GM20000 (cell line): ENCODE measurements around the gene CCDC28A.
A peak's percentile ranks its signal among the peaks of the same experiment; 100 is the strongest.

Source experiments
- DNase-seq: peaks from one replicate; pipeline ENCODE4 v3.0.0; 2012; ENCODE audit warnings: low spot score
- TF ChIP-seq, protein P1 (sequence below): IDR thresholded peaks from 2 replicates; pipeline ENCODE4 v1.5.1; 2012; ENCODE audit warnings: mild to moderate bottlenecking, control low read depth; ENCODE audit errors: extremely low read depth, missing control alignments

CCDC28A gene

DNA sequence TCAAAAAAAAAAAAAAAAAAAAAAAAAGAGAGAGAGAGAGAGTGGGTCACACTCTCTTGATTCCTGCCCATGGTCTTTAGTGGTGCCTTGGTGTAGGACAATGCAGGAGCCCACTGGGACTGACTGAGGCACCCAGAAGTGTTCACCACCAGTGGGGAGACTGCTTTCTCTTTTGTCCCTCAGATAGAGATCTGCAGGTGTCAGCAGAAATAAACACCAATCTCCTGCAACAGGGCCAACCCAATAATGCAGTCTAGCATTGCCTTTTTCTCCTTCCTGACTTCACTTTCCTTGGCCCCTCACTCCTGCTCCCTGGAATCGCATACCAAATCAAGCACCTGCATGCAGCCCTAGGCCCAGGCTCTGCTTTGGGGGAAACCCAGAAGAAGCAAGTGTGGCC is 39.0 kb upstream of the CCDC28A start:
- TF ChIP-seq, protein P1, sequence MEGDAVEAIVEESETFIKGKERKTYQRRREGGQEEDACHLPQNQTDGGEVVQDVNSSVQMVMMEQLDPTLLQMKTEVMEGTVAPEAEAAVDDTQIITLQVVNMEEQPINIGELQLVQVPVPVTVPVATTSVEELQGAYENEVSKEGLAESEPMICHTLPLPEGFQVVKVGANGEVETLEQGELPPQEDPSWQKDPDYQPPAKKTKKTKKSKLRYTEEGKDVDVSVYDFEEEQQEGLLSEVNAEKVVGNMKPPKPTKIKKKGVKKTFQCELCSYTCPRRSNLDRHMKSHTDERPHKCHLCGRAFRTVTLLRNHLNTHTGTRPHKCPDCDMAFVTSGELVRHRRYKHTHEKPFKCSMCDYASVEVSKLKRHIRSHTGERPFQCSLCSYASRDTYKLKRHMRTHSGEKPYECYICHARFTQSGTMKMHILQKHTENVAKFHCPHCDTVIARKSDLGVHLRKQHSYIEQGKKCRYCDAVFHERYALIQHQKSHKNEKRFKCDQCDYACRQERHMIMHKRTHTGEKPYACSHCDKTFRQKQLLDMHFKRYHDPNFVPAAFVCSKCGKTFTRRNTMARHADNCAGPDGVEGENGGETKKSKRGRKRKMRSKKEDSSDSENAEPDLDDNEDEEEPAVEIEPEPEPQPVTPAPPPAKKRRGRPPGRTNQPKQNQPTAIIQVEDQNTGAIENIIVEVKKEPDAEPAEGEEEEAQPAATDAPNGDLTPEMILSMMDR, result no peak
- no peak for DNase-seq

DNA sequence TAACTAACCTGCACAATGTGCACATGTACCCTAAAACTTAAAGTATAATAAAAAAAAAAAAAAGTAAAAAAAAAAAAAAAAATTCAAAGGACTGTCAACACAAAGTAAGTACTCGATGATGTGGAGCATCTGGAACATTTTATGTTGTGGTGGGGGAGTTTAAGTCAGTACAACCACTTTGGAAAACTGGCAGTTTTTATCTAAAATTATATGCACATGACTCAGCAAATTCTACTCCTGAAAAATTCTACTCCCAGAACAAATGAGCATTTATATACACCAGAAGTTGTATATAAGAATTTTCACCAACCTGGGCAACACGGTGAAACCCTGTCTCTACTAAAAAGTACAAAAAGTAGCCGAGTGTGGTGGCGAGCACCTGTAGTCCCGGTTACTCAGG is 36.9 kb upstream of the CCDC28A start:
- DNase-seq, result no peak
- TF ChIP-seq, protein P1, result no peak

DNA sequence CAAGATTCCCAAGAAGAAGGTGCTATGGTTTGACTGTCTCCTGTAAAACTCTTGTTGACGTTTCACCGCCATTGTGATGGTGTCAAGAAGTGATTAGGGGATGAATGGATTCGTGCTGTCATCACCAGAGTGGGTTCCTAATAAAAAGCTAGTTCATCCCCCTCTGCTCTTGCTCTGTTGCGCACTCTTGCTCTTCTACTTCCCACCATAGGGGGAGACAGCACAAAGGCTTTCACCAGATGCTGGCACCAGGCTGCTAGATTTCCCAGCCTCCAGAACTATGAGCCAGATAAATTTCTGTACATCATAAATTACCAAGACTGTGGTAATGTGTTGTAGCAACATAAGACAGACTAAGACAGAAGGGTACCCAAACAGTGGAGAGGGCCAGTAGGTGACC is 21.6 kb upstream of the CCDC28A start:
- no peak for DNase-seq

DNA sequence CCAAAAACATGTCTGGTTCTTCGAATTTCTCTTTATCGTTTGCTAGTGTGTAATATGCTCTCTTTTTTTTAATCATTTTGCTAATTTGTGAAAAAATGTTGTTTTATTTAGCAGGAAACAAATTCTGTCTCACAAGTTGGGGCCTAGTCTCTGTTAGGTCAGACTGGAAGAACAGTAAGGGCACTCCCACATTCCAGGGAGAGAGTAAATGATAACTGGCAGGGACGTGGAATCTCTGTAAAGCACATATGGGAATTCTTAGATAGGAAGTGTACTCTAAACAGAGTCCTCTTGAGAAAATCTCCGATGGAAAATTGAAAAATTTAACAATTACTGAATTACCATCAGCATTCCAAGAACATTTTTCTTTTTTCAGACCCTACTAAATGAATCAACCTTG is 16.4 kb upstream of the CCDC28A start:
- DNase-seq, result no peak
- TF ChIP-seq, protein P1, result no peak

More for the DNA sequence above, 21.6 kb upstream of the CCDC28A start:
- TF ChIP-seq, protein P1, result no peak

DNA sequence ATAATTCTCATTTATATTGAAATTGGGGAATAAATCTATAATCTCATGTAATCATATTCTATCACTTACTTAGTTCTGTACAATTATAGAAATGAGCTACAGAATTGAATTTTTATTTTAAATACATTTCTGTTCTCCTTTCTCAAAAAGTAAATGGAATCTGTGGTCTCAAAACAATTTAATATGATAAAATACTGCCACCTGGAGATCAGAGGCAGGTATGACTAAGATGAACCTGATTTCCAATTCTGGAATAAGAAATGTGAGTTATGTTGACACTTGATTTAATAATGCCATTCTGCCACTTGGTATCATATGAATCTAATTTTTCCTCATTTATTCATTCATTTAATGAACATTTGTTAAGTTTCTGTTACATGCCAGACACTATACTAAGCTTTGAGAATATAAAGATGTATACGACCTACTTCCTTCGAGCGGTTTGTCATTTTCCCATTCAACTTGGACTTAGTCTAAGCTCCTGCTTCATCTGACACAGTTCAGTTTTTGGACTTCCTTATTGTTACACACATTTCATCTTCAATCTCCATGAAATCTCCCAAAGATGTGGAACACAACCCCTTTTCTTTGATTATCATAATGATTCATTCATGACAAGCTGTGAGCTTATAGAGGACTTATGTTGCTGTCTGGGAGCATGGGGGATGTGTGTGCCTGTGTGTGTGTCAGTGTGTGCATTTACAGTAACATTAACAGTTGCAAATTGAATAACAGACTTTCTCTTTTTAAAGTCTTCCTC is 7.5 kb upstream of the CCDC28A start:
- peak; percentile 47 for DNase-seq

DNA sequence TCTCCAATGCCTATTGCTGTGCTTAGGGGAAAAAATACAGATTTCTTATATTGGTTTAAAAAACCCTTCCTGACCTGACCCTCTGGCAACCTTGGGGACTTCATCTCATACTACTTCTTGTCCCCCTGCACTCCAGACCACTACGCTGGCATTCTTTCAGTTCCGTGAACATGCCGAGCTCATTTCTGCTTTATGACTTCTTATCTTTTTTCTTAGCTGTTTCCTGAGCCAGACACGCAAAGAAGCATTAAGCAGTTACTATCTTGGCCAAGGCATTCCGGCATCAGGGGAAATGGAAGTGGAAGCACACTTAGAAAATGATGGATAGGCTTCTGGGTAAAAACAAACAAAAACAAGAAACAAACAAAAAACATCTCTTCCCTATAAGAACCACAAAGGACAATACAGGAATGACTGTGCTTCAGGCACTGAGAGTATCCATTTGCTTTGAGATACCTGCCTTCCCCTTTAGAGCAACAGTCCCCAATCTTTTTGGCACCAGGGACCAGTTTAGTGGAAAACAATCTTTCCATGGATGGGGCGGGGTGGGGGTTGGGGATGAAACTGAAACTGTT is 4.4 kb upstream of the CCDC28A start:
- DNase-seq, result no peak
- TF ChIP-seq, protein P1, result no peak

More for the DNA sequence above, 7.5 kb upstream of the CCDC28A start:
- TF ChIP-seq, protein P1, result peak; percentile 48

DNA sequence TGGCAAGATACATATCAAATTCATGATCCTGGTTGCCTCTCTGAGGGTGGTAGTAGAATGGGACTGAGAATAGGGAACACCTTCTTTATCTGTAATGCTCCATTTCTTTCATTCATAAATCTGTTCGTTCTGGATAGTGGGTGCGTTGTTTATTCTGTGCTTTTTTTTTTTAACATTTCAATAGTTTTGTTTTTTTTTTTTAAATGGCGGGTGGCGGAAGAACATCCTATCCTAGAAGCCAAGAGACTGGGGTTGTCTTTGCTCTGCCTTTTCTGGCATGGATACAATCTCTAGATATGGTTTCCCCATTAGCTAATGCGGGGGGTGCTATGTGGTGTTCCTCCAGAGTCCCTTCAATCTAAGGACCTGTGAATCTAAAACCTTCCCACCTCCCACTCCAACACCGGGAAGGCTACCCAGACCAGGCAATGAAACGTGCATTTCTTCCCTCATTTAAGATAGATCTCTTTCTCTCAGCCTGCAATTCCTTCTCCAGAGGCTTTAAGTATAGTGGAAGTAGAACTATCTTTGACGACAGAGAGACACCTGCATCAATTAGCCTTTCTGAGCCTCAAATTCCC is 883 bp upstream of the CCDC28A start:
- TF ChIP-seq, protein P1, result no peak
- no peak for DNase-seq
